Pancreas (tissue), 10 donors: ENCODE results near the gene CRYGN. TPM values are rescaled to one million over a fixed set of nuclear protein-coding genes. Genes with fewer than 3 reads are reported as not detected.
A peak's percentile ranks its signal among the peaks of the same experiment; 100 is the strongest.

Experiments used
- ATAC-seq, 4 donors: fragments of 200-7000 bp; cut with Tn5 transposase; one replicate each; pipeline versions ENCODE4 v1.8.0 to v1.9.1; 2020; ENCODE audit warnings: mild to moderate bottlenecking in 4 of 4, moderate library complexity in 4 of 4
- DNase-seq, 6 donors: peaks; one replicate each; pipeline ENCODE4 v3.0.0-alpha.2; 2020
- FAIRE-seq: peaks from 2 replicates; lab custom pipeline; 2012; peaks lifted over from hg19 to GRCh38; lab: Jason Lieb, UNC
- H3K27ac ChIP-seq, 4 donors: fragments of 200-600 bp; sonication (generic); 1 replicate in 3 of 4; 2 replicates in 1 of 4; pipeline versions ENCODE4 v1.5.0 to v1.8.0; 2020
- H3K27me3 ChIP-seq, 4 donors: fragments of 200-600 bp; one replicate each; pipeline ENCODE4 v1.8.0; 2021
- H3K36me3 ChIP-seq, 3 donors: fragments of 200-600 bp; sonication (generic) in 1 of 3; one replicate each; pipeline versions ENCODE4 v1.5.0 to v1.8.0; 2020 to 2021
- H3K4me1 ChIP-seq, 3 donors: fragments of 200-600 bp; one replicate each; pipeline ENCODE4 v1.8.0; 2021
- H3K4me3 ChIP-seq, 4 donors: fragments of 200-600 bp; sonication (generic) in 2 of 4; one replicate each; pipeline versions ENCODE4 v1.5.0 to v1.8.0; 2020 to 2021
- H3K9me3 ChIP-seq, 4 donors: fragments of 200-600 bp; one replicate each; pipeline ENCODE4 v1.8.0; 2021
- CTCF ChIP-seq, 4 donors: fragments of 200-600 bp; sonication (generic) in 3 of 4; IDR thresholded peaks; one replicate each; pipeline versions ENCODE4 v1.5.0 to v1.8.0; 2021; ENCODE audit warnings: antibody characterized with exemption in 4 of 4
- WGBS, 2 donors: extraction: QIAGEN DNeasy Blood & Tissue Kit; methylation state at CpG; one replicate each; pipeline ENCODE4 v1.1.7; 2013; 5-methylcytosine and 5-hydroxymethylcytosine counted together
- intact Hi-C, 3 donors: fragments of 100-400 bp; cut with DNase I; formaldehyde crosslinking; loops; one replicate each; pipeline versions ENCODE4 v1.11.1 to v1.14.2; 2022
- polyA plus RNA-seq, 2 donors: library from polyadenylated mRNA; stranded (reverse); fragments of 200-250 nt; gene quantifications; one replicate each; pipeline ENCODE4 v1.2.3, GENCODE V29; 2013
- total RNA-seq, 6 donors: library from RNA; stranded (reverse); fragmentation: NEBNext Ultra II Directional in 4 of 6; extraction: Animal tissue kit (Norgen Biotek cat#: 25700) in 4 of 6; gene quantifications; one replicate each; pipeline versions ENCODE4 v1.2.1 to v1.2.4, GENCODE V29; 2021 to 2023
- donor health status: healthy with polysubstance abuse.
- donor health status: DM: no; HTN: no; CAD: no; lungs with moderate emphysema.
- donor health status: DM: no; HTN: no; CAD: no.
- donor health status: control.
- donor health status: control.
- donor health status: Bipolar disorder and iron deficiency.
- donor health status: DM: yes; HTN: yes; CAD: no.
- donor health status: DM: no; HTN: no; CAD: no.
- donor health status: DM: no; HTN: no; CAD: no.
- donor health status: DM: yes; HTN: yes; CAD: no.

Gene CRYGN
- total and polyA plus RNA-seq, 8 donors: 0.07 to 0.18 (median 0.08) TPM; not detected in 4

DNA sequence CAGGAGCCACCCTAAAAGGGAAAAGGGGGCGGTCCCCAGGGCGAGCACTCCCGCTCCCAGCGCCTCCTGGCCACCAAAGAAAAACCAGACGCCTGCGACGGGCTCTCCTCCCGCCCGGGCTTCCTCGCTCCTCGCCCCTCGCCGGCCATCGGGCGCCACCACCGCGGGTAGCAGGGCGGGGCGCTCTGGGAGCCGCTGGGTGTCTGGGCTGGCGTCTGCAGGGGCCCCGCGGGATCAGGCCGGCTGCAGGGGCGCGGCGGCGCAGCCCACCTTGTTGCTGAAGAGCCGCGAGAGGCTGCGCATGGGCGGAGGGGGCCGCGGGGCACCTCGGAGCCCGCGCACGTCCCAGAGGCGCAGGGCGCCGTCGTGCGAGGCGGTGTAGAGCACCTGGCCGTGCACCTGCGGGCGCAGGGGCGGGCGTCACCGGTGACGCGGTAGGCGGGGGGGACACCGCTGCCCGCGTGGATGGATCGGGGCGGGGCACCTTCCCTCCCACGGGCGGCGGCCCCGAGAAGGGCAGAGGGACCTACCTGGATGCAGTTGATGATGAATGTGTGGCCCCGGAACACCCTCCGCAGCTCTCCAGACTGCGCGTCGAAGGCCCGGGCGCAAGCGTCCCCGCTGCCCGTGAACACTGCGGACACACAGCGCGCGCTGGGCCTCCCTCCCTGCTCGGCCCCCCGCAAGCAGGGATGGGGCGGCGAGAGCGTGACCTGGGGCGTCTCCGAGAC, 58.4 kb downstream of the CRYGN start:
- Histone ChIP-seq H3K4me3 (peak overlapping the region in 1 of 4 donors; percentile 38), H3K27ac (no peak overlapping the region), H3K36me3 (peaks cover 0 to 21% (median 5%) of the 10 kb centered on the region in 3 donors), H3K4me1 (no peaks in the 10 kb centered on the region), H3K9me3 (no peaks in the 10 kb centered on the region), H3K27me3 (no peaks in the 10 kb centered on the region)
- ATAC-seq (peak; percentile 21 to 54 (median 33)), FAIRE-seq (no peak), DNase-seq (peak in 1 of 6 donors; percentile 60)
- intact Hi-C loops: no loop called here
- 6 to 14% methylated on average over 53 to 83 of the region's 83 CpGs for WGBS, 2 donors
- TF ChIP-seq CTCF (IDR thresholded peaks at IDR 0.05): no peak

DNA sequence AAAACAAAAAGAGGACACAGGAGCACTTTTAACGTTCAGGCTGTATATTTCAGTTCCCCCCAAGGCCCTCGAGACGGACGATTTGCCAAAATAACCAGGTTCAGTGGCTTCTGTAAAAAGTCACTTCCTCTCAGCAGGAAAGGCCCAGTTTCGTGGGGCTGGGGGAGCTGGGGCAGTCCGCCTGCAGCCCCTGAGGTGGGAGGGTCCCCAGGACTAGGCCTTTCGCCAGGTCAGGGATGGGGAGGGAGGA, 58.9 kb downstream of the CRYGN start:
- DNase-seq (no peak), FAIRE-seq (no peak), ATAC-seq (no peak)
- H3K36me3 ChIP-seq: peaks cover 0 to 25% (median 10%) of the 10 kb centered on the region in 3 donors
- intact Hi-C loops: no loop called here
- no peak for TF ChIP-seq CTCF (IDR thresholded peaks at IDR 0.05)
- no peaks in the 10 kb centered on the region for H3K4me1 ChIP-seq
- H3K27ac ChIP-seq: no peak overlapping the region
- no peaks in the 10 kb centered on the region for H3K27me3 ChIP-seq
- no peaks in the 10 kb centered on the region for H3K9me3 ChIP-seq
- H3K4me3 ChIP-seq: peak overlapping the region in 1 of 4 donors; percentile 38
- WGBS, 2 donors: 36 to 44% methylated on average over 6 to 7 of the region's 7 CpGs

DNA sequence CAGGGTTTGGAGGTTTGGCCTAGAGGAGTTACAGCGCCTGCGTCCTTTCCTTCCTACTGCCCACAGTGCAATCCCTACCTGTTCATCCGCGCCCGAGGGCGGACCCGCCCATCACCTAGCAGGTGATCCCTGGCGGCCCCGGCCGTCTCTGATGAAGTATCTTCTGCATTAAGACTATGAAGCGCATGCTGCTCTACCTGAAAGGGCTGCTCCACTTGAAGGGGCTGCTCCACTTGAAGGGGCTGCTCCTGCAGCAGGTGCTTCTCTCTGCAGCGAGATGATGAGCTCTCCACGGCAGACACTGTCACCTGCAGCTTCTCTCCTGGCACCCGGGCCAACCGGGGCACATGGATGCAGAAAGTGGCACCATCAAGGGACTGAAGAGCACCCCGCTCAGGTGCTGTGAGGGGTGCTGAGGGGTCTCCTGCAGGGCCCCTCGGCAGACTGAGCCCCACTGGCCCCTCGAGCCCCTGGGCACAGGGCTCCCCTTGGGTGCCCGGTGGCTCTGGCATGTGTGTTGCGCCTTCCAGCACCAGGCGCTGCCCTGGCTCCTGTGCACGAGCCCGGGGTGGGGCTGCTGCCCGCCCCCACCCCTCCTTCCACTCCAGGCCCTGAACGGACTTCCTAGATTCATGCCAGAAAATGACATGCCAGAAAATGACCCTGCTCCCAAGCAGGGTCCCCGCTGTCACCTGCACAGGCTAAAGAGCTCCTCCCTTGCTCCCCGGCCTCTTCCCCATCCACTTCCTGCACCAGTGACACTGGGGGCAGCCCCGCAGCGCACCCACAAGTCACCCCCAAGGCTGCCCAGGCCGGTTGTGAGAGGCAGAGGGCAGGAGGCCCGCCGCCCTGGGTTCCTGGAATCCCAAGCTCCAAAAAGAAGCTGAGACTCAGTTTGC, 59.5 kb downstream of the CRYGN start:
- ATAC-seq (no peak), FAIRE-seq (no peak), DNase-seq (peak in 1 of 6 donors; percentile 56)
- 77 to 84% methylated on average over 31 to 32 of the region's 32 CpGs for WGBS, 2 donors
- no peaks in the 10 kb centered on the region for H3K4me1 ChIP-seq
- no peaks in the 10 kb centered on the region for H3K9me3 ChIP-seq
- peaks cover 0 to 29% (median 14%) of the 10 kb centered on the region in 3 donors for H3K36me3 ChIP-seq
- no peak overlapping the region for H3K27ac ChIP-seq
- no peak overlapping the region for H3K4me3 ChIP-seq
- intact Hi-C loops: no loop called here
- no peaks in the 10 kb centered on the region for H3K27me3 ChIP-seq
- TF ChIP-seq CTCF (IDR thresholded peaks at IDR 0.05): no peak

GRCh38 chr7:151379534-151380198, 60.3 kb downstream of the CRYGN start:
- peaks cover 0 to 29% (median 16%) of the 10 kb centered on the region in 3 donors for H3K36me3 ChIP-seq
- H3K27ac ChIP-seq: no peak overlapping the region
- ATAC-seq (no peak), DNase-seq (no peak), FAIRE-seq (no peak)
- intact Hi-C loops: no loop called here
- H3K4me1 ChIP-seq: no peaks in the 10 kb centered on the region
- no peak overlapping the region for H3K4me3 ChIP-seq
- H3K9me3 ChIP-seq: no peaks in the 10 kb centered on the region
- no peak for TF ChIP-seq CTCF (IDR thresholded peaks at IDR 0.05)
- H3K27me3 ChIP-seq: no peaks in the 10 kb centered on the region
- WGBS, 2 donors: 85 to 88% methylated on average over 25 of the region's 25 CpGs
